Measurements from ENCODE around the gene AKAP14. TPM values are rescaled to one million over a fixed set of nuclear protein-coding genes. Genes with fewer than 3 reads are reported as not detected.
A peak's percentile ranks its signal among the peaks of the same experiment; 100 is the strongest.

Gene AKAP14
- total RNA-seq (2014; rRNA removed; shearing (Covaris generic)) (2.5 TPM in 1 of 2 replicates, not detected in the other), polyA plus RNA-seq (2016; fragmentation: Nextera tagmentation; extraction: Ambion mirVana) (3.3 and 5.7 TPM in 2 replicates)
- long read RNA-seq = 0 reads

DNA sequence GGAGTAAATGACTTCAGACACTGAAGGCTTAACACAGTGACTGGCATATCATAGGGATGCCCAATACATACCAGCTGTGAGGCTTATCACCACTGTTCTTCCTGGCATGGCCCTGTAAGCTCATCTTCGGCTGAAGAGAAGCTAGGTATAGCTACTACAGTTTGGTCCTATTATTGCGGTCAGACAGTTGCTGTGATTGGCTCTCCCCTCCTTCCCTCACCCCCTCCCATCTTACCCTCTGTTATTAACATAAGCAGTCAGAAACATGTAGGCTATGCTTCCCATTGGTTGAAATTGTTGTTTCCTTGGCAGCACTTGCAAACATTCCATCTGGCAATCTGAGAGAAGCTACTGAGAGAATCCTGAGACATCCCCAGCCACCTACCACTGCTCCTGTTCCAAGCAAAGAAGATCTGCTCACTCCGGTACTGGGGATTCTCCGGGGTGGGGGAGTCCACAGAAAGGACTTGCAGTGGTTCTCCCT, at the start of gene AKAP14:
TSS of gene AKAP14 (plus strand) at position 51 of the 484 bp plus-strand sequence. CDS start 7,331 bp downstream, outside the sequence.
- ATAC-seq (peak; percentile 83), DNase-seq (ENCODE audit: low spot score) (peak; percentile 57)

More for the DNA sequence above, at the start of gene AKAP14:
- peaks cover 4% of the 10 kb centered on the region; the same call in 2 of the 3 replicates for H3K4me1 Mint-ChIP-seq
- no peak within 1 kb of the TSS for H3K27ac ChIP-seq (ENCODE audit: low read depth)
- H3K36me3 Mint-ChIP-seq (ENCODE audit: low read depth) = no peaks in the 10 kb centered on the region
- H3K27me3 Mint-ChIP-seq (ENCODE audit: insufficient read depth, low read depth, poor library complexity) = peaks cover 4% of the 10 kb centered on the region
- TF ChIP-seq, protein P1, sequence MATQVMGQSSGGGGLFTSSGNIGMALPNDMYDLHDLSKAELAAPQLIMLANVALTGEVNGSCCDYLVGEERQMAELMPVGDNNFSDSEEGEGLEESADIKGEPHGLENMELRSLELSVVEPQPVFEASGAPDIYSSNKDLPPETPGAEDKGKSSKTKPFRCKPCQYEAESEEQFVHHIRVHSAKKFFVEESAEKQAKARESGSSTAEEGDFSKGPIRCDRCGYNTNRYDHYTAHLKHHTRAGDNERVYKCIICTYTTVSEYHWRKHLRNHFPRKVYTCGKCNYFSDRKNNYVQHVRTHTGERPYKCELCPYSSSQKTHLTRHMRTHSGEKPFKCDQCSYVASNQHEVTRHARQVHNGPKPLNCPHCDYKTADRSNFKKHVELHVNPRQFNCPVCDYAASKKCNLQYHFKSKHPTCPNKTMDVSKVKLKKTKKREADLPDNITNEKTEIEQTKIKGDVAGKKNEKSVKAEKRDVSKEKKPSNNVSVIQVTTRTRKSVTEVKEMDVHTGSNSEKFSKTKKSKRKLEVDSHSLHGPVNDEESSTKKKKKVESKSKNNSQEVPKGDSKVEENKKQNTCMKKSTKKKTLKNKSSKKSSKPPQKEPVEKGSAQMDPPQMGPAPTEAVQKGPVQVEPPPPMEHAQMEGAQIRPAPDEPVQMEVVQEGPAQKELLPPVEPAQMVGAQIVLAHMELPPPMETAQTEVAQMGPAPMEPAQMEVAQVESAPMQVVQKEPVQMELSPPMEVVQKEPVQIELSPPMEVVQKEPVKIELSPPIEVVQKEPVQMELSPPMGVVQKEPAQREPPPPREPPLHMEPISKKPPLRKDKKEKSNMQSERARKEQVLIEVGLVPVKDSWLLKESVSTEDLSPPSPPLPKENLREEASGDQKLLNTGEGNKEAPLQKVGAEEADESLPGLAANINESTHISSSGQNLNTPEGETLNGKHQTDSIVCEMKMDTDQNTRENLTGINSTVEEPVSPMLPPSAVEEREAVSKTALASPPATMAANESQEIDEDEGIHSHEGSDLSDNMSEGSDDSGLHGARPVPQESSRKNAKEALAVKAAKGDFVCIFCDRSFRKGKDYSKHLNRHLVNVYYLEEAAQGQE (IDR thresholded peaks at IDR 0.05; ENCODE audit: unreplicated experiment) = no peak
- TF ChIP-seq STAT1 (IDR thresholded peaks at IDR 0.05; ENCODE audit: unreplicated experiment) = no peak
- no peak for TF ChIP-seq ZNF331 (CRISPR knock-in tag; IDR thresholded peaks at IDR 0.05; ENCODE audit: low read depth)
- TF ChIP-seq POLR2AphosphoS5 (IDR thresholded peaks at IDR 0.05; ENCODE audit: low read depth) = no peak
- TF ChIP-seq JUNB (IDR thresholded peaks at IDR 0.05; ENCODE audit: unreplicated experiment) = no peak
- no peak for TF ChIP-seq EZH2phosphoT487 (IDR thresholded peaks at IDR 0.05; ENCODE audit: unreplicated experiment)
- TF ChIP-seq EZH2 (IDR thresholded peaks at IDR 0.05; ENCODE audit: low read depth, unreplicated experiment) = no peak
- TF ChIP-seq, protein P2, sequence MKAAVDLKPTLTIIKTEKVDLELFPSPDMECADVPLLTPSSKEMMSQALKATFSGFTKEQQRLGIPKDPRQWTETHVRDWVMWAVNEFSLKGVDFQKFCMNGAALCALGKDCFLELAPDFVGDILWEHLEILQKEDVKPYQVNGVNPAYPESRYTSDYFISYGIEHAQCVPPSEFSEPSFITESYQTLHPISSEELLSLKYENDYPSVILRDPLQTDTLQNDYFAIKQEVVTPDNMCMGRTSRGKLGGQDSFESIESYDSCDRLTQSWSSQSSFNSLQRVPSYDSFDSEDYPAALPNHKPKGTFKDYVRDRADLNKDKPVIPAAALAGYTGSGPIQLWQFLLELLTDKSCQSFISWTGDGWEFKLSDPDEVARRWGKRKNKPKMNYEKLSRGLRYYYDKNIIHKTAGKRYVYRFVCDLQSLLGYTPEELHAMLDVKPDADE (IDR thresholded peaks at IDR 0.05) = no peak
- TF ChIP-seq NANOG (IDR thresholded peaks at IDR 0.05; ENCODE audit: borderline replicate concordance) = no peak
- TF ChIP-seq CREB1 (CRISPR knock-in tag; IDR thresholded peaks at IDR 0.05; ENCODE audit: low read depth) = no peak
- TF ChIP-seq, protein P3, sequence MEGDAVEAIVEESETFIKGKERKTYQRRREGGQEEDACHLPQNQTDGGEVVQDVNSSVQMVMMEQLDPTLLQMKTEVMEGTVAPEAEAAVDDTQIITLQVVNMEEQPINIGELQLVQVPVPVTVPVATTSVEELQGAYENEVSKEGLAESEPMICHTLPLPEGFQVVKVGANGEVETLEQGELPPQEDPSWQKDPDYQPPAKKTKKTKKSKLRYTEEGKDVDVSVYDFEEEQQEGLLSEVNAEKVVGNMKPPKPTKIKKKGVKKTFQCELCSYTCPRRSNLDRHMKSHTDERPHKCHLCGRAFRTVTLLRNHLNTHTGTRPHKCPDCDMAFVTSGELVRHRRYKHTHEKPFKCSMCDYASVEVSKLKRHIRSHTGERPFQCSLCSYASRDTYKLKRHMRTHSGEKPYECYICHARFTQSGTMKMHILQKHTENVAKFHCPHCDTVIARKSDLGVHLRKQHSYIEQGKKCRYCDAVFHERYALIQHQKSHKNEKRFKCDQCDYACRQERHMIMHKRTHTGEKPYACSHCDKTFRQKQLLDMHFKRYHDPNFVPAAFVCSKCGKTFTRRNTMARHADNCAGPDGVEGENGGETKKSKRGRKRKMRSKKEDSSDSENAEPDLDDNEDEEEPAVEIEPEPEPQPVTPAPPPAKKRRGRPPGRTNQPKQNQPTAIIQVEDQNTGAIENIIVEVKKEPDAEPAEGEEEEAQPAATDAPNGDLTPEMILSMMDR (conservative IDR thresholded peaks at IDR 0.05; ENCODE audit: low read depth in 2 of 2) = no peak
- TF ChIP-seq, protein P4, sequence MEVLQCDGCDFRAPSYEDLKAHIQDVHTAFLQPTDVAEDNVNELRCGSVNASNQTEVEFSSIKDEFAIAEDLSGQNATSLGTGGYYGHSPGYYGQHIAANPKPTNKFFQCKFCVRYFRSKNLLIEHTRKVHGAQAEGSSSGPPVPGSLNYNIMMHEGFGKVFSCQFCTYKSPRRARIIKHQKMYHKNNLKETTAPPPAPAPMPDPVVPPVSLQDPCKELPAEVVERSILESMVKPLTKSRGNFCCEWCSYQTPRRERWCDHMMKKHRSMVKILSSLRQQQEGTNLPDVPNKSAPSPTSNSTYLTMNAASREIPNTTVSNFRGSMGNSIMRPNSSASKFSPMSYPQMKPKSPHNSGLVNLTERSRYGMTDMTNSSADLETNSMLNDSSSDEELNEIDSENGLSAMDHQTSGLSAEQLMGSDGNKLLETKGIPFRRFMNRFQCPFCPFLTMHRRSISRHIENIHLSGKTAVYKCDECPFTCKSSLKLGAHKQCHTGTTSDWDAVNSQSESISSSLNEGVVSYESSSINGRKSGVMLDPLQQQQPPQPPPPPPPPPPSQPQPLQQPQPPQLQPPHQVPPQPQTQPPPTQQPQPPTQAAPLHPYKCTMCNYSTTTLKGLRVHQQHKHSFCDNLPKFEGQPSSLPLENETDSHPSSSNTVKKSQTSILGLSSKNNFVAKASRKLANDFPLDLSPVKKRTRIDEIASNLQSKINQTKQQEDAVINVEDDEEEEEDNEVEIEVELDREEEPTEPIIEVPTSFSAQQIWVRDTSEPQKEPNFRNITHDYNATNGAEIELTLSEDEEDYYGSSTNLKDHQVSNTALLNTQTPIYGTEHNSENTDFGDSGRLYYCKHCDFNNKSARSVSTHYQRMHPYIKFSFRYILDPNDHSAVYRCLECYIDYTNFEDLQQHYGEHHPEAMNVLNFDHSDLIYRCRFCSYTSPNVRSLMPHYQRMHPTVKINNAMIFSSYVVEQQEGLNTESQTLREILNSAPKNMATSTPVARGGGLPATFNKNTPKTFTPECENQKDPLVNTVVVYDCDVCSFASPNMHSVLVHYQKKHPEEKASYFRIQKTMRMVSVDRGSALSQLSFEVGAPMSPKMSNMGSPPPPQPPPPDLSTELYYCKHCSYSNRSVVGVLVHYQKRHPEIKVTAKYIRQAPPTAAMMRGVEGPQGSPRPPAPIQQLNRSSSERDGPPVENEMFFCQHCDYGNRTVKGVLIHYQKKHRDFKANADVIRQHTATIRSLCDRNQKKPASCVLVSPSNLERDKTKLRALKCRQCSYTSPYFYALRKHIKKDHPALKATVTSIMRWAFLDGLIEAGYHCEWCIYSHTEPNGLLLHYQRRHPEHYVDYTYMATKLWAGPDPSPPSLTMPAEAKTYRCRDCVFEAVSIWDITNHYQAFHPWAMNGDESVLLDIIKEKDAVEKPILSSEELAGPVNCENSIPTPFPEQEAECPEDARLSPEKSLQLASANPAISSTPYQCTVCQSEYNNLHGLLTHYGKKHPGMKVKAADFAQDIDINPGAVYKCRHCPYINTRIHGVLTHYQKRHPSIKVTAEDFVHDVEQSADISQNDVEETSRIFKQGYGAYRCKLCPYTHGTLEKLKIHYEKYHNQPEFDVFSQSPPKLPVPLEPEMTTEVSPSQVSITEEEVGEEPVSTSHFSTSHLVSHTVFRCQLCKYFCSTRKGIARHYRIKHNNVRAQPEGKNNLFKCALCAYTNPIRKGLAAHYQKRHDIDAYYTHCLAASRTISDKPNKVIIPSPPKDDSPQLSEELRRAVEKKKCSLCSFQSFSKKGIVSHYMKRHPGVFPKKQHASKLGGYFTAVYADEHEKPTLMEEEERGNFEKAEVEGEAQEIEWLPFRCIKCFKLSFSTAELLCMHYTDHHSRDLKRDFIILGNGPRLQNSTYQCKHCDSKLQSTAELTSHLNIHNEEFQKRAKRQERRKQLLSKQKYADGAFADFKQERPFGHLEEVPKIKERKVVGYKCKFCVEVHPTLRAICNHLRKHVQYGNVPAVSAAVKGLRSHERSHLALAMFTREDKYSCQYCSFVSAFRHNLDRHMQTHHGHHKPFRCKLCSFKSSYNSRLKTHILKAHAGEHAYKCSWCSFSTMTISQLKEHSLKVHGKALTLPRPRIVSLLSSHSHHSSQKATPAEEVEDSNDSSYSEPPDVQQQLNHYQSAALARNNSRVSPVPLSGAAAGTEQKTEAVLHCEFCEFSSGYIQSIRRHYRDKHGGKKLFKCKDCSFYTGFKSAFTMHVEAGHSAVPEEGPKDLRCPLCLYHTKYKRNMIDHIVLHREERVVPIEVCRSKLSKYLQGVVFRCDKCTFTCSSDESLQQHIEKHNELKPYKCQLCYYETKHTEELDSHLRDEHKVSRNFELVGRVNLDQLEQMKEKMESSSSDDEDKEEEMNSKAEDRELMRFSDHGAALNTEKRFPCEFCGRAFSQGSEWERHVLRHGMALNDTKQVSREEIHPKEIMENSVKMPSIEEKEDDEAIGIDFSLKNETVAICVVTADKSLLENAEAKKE (CRISPR knock-in tag; IDR thresholded peaks at IDR 0.05) = no peak
- TF ChIP-seq ZNF114 (CRISPR knock-in tag; IDR thresholded peaks at IDR 0.05) = no peak
- H3K4me2 ChIP-seq = no peak within 1 kb of the TSS
- H3K36me3 ChIP-seq (ENCODE audit: insufficient read depth) = no peaks in the 10 kb centered on the region
- H3K4me3 Mint-ChIP-seq = peak within 1 kb of the TSS; percentile 54; the same call in 2 of the 3 replicates
- H3K9me3 Mint-ChIP-seq = no peaks in the 10 kb centered on the region
- H2AFZ ChIP-seq = no peak within 1 kb of the TSS
- no peaks in the 10 kb centered on the region for H3K9me2 ChIP-seq (ENCODE audit: insufficient read depth)
- no peaks in the 10 kb centered on the region for H3K4me1 ChIP-seq (ENCODE audit: insufficient read depth)
- H3K79me2 ChIP-seq (replicated peaks; ENCODE audit: insufficient read depth) = no peaks in the 10 kb centered on the region
- no peaks in the 10 kb centered on the region for H4K20me1 ChIP-seq (replicated peaks; ENCODE audit: insufficient read depth)
- H3F3A ChIP-seq (replicated peaks; ENCODE audit: low read depth) = no peaks in the 10 kb centered on the region
- H3K27ac Mint-ChIP-seq = no peak within 1 kb of the TSS
- no peaks in the 10 kb centered on the region for H3K27me3 ChIP-seq (ENCODE audit: insufficient read depth)
- H3K4me3 ChIP-seq = no peak within 1 kb of the TSS
